ENCODE measurements around the gene ADAMTS13.

The ADAMTS13 gene

DNA sequence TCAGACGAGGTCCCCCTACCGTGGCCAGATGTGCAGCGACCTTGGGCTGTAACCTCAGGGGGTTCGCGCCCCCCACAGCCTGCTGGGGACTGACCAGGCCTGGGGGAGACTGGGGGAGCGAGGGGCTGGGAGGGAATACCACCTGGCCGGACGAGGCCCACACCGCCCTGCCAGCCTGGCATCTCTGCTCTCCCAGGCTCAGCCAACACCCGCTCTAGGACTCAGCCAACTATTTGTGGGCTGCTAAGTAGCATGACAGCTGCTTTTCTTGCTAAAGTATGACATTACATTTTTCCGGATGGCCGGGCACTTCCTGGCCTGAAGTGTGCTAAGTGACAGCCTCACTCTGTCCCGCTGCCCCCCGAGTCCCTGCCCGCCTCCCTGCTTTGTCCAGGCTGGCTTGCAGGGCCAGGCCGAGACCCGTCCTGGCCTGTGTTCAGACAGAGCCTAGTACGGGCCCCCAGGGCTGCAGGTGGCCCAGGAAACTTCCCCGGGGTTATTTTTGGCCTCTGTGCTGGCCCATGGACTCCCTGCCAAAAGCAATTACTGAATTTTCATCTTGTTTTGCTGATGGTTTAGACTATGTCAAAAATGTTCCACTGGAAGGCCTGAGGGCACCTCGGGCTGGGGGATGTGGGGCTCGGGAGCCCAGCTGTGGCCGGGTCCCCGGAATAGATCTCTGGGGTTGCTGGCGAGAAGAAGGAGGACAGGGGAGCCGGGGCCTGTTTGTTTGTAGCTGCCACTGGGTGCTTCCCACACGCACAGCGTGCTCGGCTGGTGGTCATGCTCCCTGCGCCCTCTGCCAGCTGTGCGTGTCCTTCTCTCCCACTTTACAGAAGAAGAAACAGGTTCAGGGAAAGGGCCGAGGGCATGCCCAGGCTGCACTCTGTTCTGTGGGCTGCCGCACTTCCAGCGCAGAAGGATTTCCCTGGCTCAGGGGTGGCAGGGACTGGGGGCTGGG is 70.2 kb downstream of the ADAMTS13 start:
- Histone ChIP-seq H2AFZ (ENCODE audit: low read depth, low read length, severe bottlenecking) (no peak overlapping the region), H3K9ac (ENCODE audit: low read length) (no peak overlapping the region)
- no peak for TF ChIP-seq EZH2phosphoT487 (conservative IDR thresholded peaks at IDR 0.05; ENCODE audit: low read length)
- TF ChIP-seq, protein P1, sequence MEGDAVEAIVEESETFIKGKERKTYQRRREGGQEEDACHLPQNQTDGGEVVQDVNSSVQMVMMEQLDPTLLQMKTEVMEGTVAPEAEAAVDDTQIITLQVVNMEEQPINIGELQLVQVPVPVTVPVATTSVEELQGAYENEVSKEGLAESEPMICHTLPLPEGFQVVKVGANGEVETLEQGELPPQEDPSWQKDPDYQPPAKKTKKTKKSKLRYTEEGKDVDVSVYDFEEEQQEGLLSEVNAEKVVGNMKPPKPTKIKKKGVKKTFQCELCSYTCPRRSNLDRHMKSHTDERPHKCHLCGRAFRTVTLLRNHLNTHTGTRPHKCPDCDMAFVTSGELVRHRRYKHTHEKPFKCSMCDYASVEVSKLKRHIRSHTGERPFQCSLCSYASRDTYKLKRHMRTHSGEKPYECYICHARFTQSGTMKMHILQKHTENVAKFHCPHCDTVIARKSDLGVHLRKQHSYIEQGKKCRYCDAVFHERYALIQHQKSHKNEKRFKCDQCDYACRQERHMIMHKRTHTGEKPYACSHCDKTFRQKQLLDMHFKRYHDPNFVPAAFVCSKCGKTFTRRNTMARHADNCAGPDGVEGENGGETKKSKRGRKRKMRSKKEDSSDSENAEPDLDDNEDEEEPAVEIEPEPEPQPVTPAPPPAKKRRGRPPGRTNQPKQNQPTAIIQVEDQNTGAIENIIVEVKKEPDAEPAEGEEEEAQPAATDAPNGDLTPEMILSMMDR (IDR thresholded peaks at IDR 0.05; ENCODE audit: insufficient read depth, low read length, poor library complexity, severe bottlenecking) = no peak

DNA sequence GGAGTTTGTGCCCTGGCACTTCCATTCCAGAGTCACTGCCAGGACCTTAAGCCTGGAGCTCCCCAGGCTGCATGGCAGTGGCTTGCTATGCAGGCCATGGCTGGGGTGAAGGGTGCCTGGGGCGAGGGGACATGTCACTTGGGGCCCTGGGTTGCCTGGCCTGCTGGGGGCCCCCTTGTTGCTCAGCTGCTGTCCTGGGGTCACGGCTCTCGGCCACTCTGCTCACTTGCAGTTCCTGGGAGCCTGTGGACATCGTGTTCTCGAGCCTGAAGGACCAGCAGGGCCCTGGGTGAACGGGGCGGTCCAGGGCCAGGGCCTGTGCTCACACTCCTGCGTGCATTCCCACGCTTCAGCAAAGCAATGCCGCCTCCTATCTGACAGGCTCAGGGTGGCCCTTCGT is 71.3 kb downstream of the ADAMTS13 start:
- Histone ChIP-seq H3K9ac (ENCODE audit: low read length) (no peak overlapping the region), H3F3A (ENCODE audit: insufficient read depth) (no peaks in the 10 kb centered on the region), H2AFZ (ENCODE audit: low read depth, low read length, severe bottlenecking) (no peak overlapping the region), H3K9me2 (replicated peaks; ENCODE audit: insufficient read depth, low read length) (no peaks in the 10 kb centered on the region), H3K36me3 (ENCODE audit: low read length) (no peaks in the 10 kb centered on the region), H3K4me3 (ENCODE audit: insufficient read depth, low read length, poor library complexity, severe bottlenecking) (no peak overlapping the region), H4K20me1 (ENCODE audit: low read depth, low read length) (no peaks in the 10 kb centered on the region), H3K27me3 (ENCODE audit: low read length) (no peaks in the 10 kb centered on the region), H3K27ac (ENCODE audit: low read depth, low read length) (no peak overlapping the region), H3K4me2 (ENCODE audit: low read depth, low read length, poor library complexity, severe bottlenecking) (no peak overlapping the region), H3K9me3 (ENCODE audit: insufficient read depth, low read length) (no peaks in the 10 kb centered on the region), H3K79me2 (ENCODE audit: insufficient read depth, low read length) (no peaks in the 10 kb centered on the region)
- no peak for TF ChIP-seq EZH2phosphoT487 (conservative IDR thresholded peaks at IDR 0.05; ENCODE audit: low read length)
- TF ChIP-seq, protein P1 (IDR thresholded peaks at IDR 0.05; ENCODE audit: insufficient read depth, low read length, poor library complexity, severe bottlenecking) = no peak

More for the DNA sequence above, 70.2 kb downstream of the ADAMTS13 start:
- no peaks in the 10 kb centered on the region for H3K9me2 ChIP-seq (replicated peaks; ENCODE audit: insufficient read depth, low read length)
- H3K79me2 ChIP-seq (ENCODE audit: insufficient read depth, low read length) = no peaks in the 10 kb centered on the region
- H3K36me3 ChIP-seq (ENCODE audit: low read length) = no peaks in the 10 kb centered on the region
- no peak overlapping the region for H3K27ac ChIP-seq (ENCODE audit: low read depth, low read length)
- no peaks in the 10 kb centered on the region for H3K9me3 ChIP-seq (ENCODE audit: insufficient read depth, low read length)
- H3K27me3 ChIP-seq (ENCODE audit: low read length) = no peaks in the 10 kb centered on the region
- H3F3A ChIP-seq (ENCODE audit: insufficient read depth) = no peaks in the 10 kb centered on the region
- H4K20me1 ChIP-seq (ENCODE audit: low read depth, low read length) = no peaks in the 10 kb centered on the region
- H3K4me2 ChIP-seq (ENCODE audit: low read depth, low read length, poor library complexity, severe bottlenecking) = no peak overlapping the region
- no peak overlapping the region for H3K4me3 ChIP-seq (ENCODE audit: insufficient read depth, low read length, poor library complexity, severe bottlenecking)

DNA sequence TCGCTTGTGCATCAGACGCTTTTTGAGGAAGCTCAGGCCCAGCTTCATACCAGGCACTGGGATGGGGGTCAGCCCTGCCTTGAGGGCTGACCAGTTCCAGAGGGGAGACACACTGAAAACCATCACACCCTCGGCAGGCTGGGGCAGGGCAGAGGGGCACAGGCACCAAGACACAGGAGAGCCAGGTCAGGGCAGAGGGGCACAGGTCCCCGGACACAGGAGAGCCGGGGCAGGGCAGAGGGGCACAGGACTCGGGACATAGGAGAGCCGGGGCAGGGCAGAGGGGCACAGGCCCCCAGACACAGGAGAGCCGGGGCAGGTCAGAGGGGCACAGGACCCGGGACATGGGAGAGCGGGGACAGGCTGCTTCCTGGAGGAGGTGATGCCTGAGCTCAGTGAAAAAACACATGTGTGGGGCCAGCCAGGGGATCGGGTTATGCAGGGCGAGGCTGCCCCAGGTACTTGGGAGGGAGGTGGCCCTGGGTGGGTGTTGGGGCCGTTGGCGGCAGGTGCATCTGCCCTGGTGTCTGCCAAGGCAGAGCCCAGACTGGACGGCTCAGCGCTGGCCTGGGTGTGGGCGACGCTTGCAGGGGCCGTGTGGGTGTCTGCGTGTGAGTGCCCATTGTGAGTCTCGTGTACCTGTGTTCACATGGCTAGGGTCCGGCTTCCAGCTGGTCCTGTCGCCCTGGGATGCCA is 71.8 kb downstream of the ADAMTS13 start:
- Histone ChIP-seq H3K9ac (ENCODE audit: low read length) (no peak overlapping the region), H3K27me3 (ENCODE audit: low read length) (no peaks in the 10 kb centered on the region), H3K79me2 (ENCODE audit: insufficient read depth, low read length) (no peaks in the 10 kb centered on the region), H3K4me3 (ENCODE audit: insufficient read depth, low read length, poor library complexity, severe bottlenecking) (no peak overlapping the region), H3K9me2 (replicated peaks; ENCODE audit: insufficient read depth, low read length) (no peaks in the 10 kb centered on the region), H3K36me3 (ENCODE audit: low read length) (no peaks in the 10 kb centered on the region), H2AFZ (ENCODE audit: low read depth, low read length, severe bottlenecking) (no peak overlapping the region), H3K27ac (ENCODE audit: low read depth, low read length) (no peak overlapping the region), H4K20me1 (ENCODE audit: low read depth, low read length) (no peaks in the 10 kb centered on the region), H3F3A (ENCODE audit: insufficient read depth) (no peaks in the 10 kb centered on the region), H3K4me2 (ENCODE audit: low read depth, low read length, poor library complexity, severe bottlenecking) (no peak overlapping the region), H3K9me3 (ENCODE audit: insufficient read depth, low read length) (no peaks in the 10 kb centered on the region)
- TF ChIP-seq, protein P1 (IDR thresholded peaks at IDR 0.05; ENCODE audit: insufficient read depth, low read length, poor library complexity, severe bottlenecking) = no peak
- no peak for TF ChIP-seq EZH2phosphoT487 (conservative IDR thresholded peaks at IDR 0.05; ENCODE audit: low read length)
